HG03039 (cell line): Measurements from ENCODE around the gene KCNH5.

Source experiments
- ATAC-seq: cut with Tn5 transposase; IDR thresholded peaks from one replicate; pipeline ENCODE4 v1.9.1; 2021; ENCODE audit warnings: mild to moderate bottlenecking, moderate library complexity; ENCODE audit not compliant: unreplicated experiment

The KCNH5 gene

GRCh38 chr14:62745496-62745895 lies 299.8 kb downstream of the KCNH5 start:
- ATAC-seq = no peak

DNA sequence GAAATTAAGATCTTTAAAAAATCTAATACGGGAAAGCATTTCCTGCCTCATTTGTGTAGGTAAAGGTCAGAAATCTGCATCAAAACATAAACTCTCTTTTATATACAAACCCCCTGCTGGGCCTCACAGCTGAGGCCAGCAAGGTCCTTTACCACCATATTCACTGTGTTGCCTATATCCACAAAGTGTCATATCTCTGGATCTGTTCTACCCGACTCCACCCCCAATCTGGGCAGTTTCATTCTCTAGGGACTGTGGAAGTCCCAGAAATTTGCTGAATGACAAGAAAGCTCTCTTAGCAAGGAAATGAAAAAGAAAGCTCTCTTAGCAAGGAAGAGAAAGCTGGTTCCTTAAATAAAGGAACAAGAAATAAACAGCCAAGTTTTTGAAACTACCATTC lies 301.7 kb downstream of the KCNH5 start:
- no peak for ATAC-seq

DNA sequence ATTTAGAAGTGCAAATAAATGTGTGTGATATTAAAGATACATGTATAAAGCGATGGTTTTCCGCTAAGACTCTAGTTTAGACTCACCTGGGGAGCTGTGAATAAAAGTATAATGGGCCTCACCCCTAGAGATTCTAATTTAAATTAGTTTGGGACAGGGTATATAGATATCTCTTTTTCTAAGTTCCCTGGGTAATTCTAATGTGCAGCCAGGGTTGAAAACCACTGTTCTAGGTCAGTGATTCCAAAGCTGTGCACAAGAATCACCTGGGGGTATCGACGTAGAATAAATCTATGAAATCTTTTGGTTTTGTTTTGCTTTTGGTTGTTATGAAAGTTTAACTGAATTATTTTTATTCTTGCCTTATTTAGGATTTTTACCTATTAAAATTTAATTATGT lies 302.1 kb downstream of the KCNH5 start:
- ATAC-seq = no peak

GRCh38 chr14:62739647-62740046 lies 305.6 kb downstream of the KCNH5 start:
- ATAC-seq = no peak

- no peak for ATAC-seq
These were observed 308.9 kb downstream of the KCNH5 start for GRCh38 chr14:62736048-62737043.

- ATAC-seq = no peak
These were observed 310.4 kb downstream of the KCNH5 start for GRCh38 chr14:62734831-62735230.

GRCh38 chr14:62722406-62722805 lies 322.9 kb downstream of the KCNH5 start:
- no peak for ATAC-seq

- ATAC-seq = no peak
These were observed 326.6 kb downstream of the KCNH5 start for GRCh38 chr14:62718629-62719028.

GRCh38 chr14:62711351-62712023 lies 333.8 kb downstream of the KCNH5 start:
- ATAC-seq = no peak

DNA sequence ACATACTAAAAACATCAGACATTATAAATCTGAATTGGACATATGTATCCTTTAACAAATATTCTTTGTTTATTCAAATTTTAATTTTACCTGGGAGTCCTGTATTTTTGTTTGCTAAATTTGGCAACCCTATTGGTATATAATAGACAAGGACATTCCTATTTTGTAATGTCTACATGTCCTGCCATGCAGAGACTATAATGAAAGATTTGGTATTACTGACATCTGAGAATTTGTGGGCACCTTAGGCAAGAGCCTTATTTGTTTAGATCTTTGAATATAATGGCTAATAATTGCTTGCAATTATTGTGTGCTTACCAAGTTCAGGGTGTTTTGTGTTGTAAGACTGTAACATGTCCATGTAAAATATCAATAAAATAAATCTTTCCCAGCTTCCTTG lies 334.4 kb downstream of the KCNH5 start:
- ATAC-seq = no peak

GRCh38 chr14:62709773-62710172 lies 335.5 kb downstream of the KCNH5 start:
- no peak for ATAC-seq

- no peak for ATAC-seq
These were observed 339.0 kb downstream of the KCNH5 start for GRCh38 chr14:62706217-62706616.

GRCh38 chr14:62697461-62697860 lies 347.8 kb downstream of the KCNH5 start:
- ATAC-seq = no peak

GRCh38 chr14:62696929-62697328 lies 348.3 kb downstream of the KCNH5 start:
- ATAC-seq = no peak

DNA sequence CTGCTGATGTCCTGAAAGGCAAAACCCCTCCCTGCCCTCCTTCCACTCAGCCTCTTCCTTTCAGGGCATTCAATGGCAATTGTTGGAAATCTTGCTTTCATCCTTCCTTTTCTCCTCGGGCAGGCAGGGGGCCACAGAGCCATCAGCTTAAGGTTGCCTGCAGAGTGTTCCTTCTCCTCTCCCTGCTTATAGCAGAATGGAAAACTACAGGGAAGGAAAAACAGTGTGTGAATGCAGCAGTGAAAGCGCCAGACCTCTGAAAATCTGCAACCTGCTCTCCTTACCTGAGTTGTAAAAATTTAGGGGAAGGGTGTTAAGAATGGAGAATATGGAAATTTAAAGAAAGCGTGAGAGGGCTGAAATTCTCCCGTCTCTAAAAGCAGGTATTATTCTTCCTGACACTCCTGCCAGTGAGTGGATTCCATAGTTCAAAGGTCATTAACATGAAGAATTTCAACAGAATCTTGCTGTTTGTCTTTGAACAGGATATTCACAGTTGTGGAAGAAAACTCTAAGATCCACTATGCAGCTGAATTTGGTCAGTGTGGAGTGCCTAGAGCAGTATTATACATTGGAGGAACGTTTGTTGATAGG lies 348.8 kb downstream of the KCNH5 start:
- no peak for ATAC-seq

GRCh38 chr14:62694075-62694474 lies 351.2 kb downstream of the KCNH5 start:
- ATAC-seq = no peak

DNA sequence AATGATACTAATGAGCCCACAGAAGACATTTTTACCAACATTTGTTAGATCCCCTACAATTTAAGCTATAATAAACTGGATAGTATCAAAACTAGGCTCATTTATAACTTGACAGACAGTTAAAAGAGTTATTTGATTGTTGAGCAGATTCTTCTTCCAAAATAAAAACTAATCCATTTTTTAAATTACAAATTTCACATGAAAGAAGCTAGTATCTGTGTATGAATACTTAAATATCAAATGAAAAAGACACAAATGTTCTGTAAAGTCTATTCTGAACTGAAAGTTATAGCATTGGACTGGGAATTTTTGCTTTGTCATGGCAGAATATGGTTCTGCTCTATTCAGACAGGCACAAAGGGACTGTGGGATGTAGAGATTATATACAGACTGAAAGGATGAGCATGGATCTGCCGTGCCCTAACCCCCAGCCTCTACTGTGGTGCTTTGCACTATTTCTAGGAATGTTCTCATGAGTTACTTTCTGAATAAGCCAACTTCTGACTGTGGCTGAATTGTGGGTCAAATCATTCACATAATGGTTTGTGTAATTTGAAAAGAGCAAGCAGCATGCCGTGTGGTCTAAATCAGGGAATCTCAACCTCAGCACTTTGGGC lies 352.7 kb downstream of the KCNH5 start:
- ATAC-seq = no peak

DNA sequence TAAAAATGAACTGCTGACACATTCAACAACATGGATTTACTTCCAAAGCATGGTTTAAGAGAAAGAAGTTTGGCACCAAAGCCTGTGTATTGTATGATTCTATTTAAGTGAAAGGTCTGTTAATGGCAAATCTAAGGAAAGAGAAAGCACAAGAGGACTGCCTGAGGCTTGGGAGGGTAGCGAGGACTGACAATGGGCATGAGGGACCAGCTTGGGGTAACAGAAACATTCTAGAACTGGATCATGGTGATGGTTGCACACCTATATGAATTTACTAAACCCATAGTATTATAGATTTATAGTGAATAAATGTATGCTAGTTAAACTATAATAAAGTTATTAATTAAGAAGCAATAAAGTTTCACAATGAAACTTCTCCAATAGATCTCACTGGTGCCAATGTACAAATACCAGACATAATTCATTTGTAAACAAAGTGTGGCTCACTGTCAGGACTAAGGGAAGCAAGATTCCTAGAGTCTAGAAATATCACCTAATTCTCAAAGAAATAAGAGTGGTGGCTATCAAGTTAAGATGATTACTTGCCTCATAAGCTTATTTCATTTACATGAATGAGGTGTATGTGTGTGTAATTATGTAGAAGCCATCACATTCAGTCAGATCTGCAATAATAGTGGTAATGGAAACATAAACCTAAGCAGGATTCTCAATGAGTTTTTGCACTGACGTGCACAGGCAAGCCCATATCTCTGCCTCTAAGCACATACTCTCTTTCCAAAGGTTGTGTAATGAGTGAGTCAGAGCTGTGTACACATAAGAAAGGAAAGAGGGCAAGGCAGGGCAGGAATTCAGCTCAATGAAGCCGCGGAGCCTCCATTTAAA lies 353.4 kb downstream of the KCNH5 start:
- ATAC-seq = no peak

DNA sequence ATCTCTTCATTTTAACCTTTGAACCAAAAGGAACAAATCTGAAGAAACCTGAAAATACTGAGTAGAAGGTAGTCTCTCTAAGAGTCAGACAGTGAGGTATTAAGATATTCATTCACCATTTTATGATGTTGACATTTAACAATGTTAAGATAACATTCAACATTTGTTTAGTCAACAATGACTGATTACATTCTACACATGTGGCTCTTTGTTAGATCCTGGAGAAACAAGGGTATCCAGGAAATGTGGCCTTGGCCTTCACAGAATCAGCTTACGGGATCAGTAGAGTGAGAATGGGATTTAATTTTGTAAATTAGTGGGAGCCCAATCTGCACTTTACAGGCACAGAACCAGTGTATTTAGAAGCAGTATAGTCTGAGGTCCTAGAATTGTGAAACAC lies 355.5 kb downstream of the KCNH5 start:
- ATAC-seq = no peak

DNA sequence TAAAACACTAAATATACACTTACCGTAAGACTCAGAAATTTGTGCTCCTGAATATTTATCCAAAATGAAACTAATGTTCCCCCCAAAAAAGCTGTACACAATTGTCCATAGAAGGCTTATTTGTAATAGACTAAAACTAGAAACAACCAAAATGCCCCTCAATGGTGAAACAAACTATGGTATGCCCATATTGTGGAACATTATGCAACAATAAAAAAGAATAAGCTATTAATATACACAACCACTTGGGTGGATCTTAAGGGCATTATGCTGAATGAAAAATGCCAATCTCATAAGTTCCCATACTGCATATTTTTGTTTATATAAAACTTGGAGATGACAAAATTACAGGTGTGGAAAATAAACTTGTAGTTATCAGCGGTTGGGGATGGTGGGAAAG lies 357.4 kb downstream of the KCNH5 start:
- no peak for ATAC-seq
